ENCODE results near the gene STXBP4.

Gene STXBP4

GRCh38 chr17:55157165-55157564 is 188.6 kb downstream of the STXBP4 start:
- no peaks in the 10 kb centered on the region for H3K9me2 ChIP-seq (replicated peaks; ENCODE audit: insufficient read depth, low read length)
- no peaks in the 10 kb centered on the region for H4K20me1 ChIP-seq (ENCODE audit: insufficient read depth, low read length)
- TF ChIP-seq EZH2phosphoT487 (IDR thresholded peaks at IDR 0.05; ENCODE audit: low read length) (no peak), EZH2 (optimal IDR thresholded peaks at IDR 0.05; ENCODE audit: low read depth, low read length) (no peak)
- TF ChIP-seq, protein P1, sequence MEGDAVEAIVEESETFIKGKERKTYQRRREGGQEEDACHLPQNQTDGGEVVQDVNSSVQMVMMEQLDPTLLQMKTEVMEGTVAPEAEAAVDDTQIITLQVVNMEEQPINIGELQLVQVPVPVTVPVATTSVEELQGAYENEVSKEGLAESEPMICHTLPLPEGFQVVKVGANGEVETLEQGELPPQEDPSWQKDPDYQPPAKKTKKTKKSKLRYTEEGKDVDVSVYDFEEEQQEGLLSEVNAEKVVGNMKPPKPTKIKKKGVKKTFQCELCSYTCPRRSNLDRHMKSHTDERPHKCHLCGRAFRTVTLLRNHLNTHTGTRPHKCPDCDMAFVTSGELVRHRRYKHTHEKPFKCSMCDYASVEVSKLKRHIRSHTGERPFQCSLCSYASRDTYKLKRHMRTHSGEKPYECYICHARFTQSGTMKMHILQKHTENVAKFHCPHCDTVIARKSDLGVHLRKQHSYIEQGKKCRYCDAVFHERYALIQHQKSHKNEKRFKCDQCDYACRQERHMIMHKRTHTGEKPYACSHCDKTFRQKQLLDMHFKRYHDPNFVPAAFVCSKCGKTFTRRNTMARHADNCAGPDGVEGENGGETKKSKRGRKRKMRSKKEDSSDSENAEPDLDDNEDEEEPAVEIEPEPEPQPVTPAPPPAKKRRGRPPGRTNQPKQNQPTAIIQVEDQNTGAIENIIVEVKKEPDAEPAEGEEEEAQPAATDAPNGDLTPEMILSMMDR (IDR thresholded peaks at IDR 0.05; ENCODE audit: low read length): no peak
- no peaks in the 10 kb centered on the region for H3K9me3 ChIP-seq (replicated peaks; ENCODE audit: insufficient read depth, low read length)
- no peaks in the 10 kb centered on the region for H3F3A ChIP-seq (ENCODE audit: insufficient read depth, low read length)
- H3K27ac ChIP-seq (ENCODE audit: low read length): no peak overlapping the region
- H3K4me2 ChIP-seq (ENCODE audit: low read depth, low read length): no peak overlapping the region
- H3K27me3 ChIP-seq (replicated peaks; ENCODE audit: insufficient read depth, low read length): no peaks in the 10 kb centered on the region
- H3K9ac ChIP-seq (ENCODE audit: low read length): no peak overlapping the region
- H3K79me2 ChIP-seq (ENCODE audit: low read length): no peaks in the 10 kb centered on the region
- no peaks in the 10 kb centered on the region for H3K36me3 ChIP-seq (replicated peaks; ENCODE audit: insufficient read depth, low read length)
- no peak for DNase-seq
- H3K4me3 ChIP-seq (ENCODE audit: low read length): no peak overlapping the region
- no peak overlapping the region for H2AFZ ChIP-seq (ENCODE audit: low read length)
- no peaks in the 10 kb centered on the region for H3K4me1 ChIP-seq (ENCODE audit: low read length)

GRCh38 chr17:55158439-55158838 is 189.9 kb downstream of the STXBP4 start:
- Histone ChIP-seq H3K79me2 (ENCODE audit: low read length) (no peaks in the 10 kb centered on the region), H3K27me3 (replicated peaks; ENCODE audit: insufficient read depth, low read length) (no peaks in the 10 kb centered on the region), H3K4me3 (ENCODE audit: low read length) (no peak overlapping the region), H3K27ac (ENCODE audit: low read length) (no peak overlapping the region), H3F3A (ENCODE audit: insufficient read depth, low read length) (no peaks in the 10 kb centered on the region), H3K9me3 (replicated peaks; ENCODE audit: insufficient read depth, low read length) (no peaks in the 10 kb centered on the region), H2AFZ (ENCODE audit: low read length) (no peak overlapping the region), H4K20me1 (ENCODE audit: insufficient read depth, low read length) (no peaks in the 10 kb centered on the region), H3K4me1 (ENCODE audit: low read length) (no peaks in the 10 kb centered on the region), H3K4me2 (ENCODE audit: low read depth, low read length) (no peak overlapping the region), H3K36me3 (replicated peaks; ENCODE audit: insufficient read depth, low read length) (no peaks in the 10 kb centered on the region), H3K9me2 (replicated peaks; ENCODE audit: insufficient read depth, low read length) (no peaks in the 10 kb centered on the region), H3K9ac (ENCODE audit: low read length) (no peak overlapping the region)
- TF ChIP-seq, protein P1 (IDR thresholded peaks at IDR 0.05; ENCODE audit: low read length): no peak
- TF ChIP-seq EZH2 (optimal IDR thresholded peaks at IDR 0.05; ENCODE audit: low read depth, low read length): no peak
- no peak for TF ChIP-seq EZH2phosphoT487 (IDR thresholded peaks at IDR 0.05; ENCODE audit: low read length)
- no peak for DNase-seq

DNA sequence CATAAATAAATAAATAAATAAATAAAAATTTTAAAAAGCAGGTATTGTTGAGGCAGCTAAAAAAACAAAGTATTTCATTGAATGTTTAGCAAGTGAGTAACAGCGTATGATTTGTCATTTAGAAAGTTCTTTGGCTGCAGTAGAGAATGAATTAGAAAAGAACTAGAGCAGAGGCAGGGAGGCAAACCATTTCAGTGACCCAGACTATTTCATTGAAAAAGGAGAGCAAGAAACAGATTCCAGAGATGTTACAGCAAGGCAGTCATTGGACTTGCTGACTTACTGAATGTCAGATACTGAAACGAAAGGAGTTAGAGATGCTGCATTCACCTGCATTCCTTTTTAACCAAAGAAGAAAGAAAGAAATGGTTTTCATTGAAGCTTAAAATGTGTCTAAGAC is 190.7 kb downstream of the STXBP4 start:
- Histone ChIP-seq H3K4me1 (ENCODE audit: low read length) (no peaks in the 10 kb centered on the region), H3K4me3 (ENCODE audit: low read length) (no peak overlapping the region), H3K27me3 (replicated peaks; ENCODE audit: insufficient read depth, low read length) (no peaks in the 10 kb centered on the region), H3K9ac (ENCODE audit: low read length) (no peak overlapping the region), H3K4me2 (ENCODE audit: low read depth, low read length) (no peak overlapping the region), H3K9me3 (replicated peaks; ENCODE audit: insufficient read depth, low read length) (no peaks in the 10 kb centered on the region), H4K20me1 (ENCODE audit: insufficient read depth, low read length) (no peaks in the 10 kb centered on the region), H2AFZ (ENCODE audit: low read length) (no peak overlapping the region), H3K9me2 (replicated peaks; ENCODE audit: insufficient read depth, low read length) (no peaks in the 10 kb centered on the region), H3K79me2 (ENCODE audit: low read length) (no peaks in the 10 kb centered on the region), H3K27ac (ENCODE audit: low read length) (no peak overlapping the region), H3F3A (ENCODE audit: insufficient read depth, low read length) (no peaks in the 10 kb centered on the region), H3K36me3 (replicated peaks; ENCODE audit: insufficient read depth, low read length) (no peaks in the 10 kb centered on the region)
- no peak for DNase-seq
- TF ChIP-seq EZH2 (optimal IDR thresholded peaks at IDR 0.05; ENCODE audit: low read depth, low read length) (no peak), EZH2phosphoT487 (IDR thresholded peaks at IDR 0.05; ENCODE audit: low read length) (no peak)
- TF ChIP-seq, protein P1 (IDR thresholded peaks at IDR 0.05; ENCODE audit: low read length): no peak

Measured in MM.1S (cell line).